Adipocyte (in vitro differentiated cells): ENCODE measurements around the gene C1orf210.

ENCODE experiments used
- DNase-seq: peaks from one replicate; pipeline ENCODE4 v3.0.0-alpha.2; 2015; ENCODE audit warnings: low read depth
- H3K27me3 ChIP-seq: replicated peaks from 2 replicates; pipeline ENCODE4 v1.7.0; 2013; ENCODE audit warnings: mild to moderate bottlenecking, low read length, moderate library complexity; ENCODE audit not compliant: control insufficient read depth, insufficient read depth
- H3K36me3 ChIP-seq: 2 replicates; pipeline ENCODE4 v1.7.0; 2013; ENCODE audit warnings: low read length, mild to moderate bottlenecking, moderate library complexity; ENCODE audit not compliant: control insufficient read depth, insufficient read depth, severe bottlenecking
- H3K4me1 ChIP-seq: 2 replicates; pipeline ENCODE4 v1.7.0; 2013; ENCODE audit warnings: mild to moderate bottlenecking, low read length, moderate library complexity; ENCODE audit not compliant: control insufficient read depth, insufficient read depth
- H3K4me3 ChIP-seq: 2 replicates; pipeline ENCODE4 v1.7.0; 2013; ENCODE audit warnings: mild to moderate bottlenecking, low read length, moderate library complexity
- H3K9ac ChIP-seq: 2 replicates; pipeline ENCODE4 v1.7.0; 2013; ENCODE audit warnings: mild to moderate bottlenecking, low read length, moderate library complexity
- H3K9me3 ChIP-seq: 2 replicates; pipeline ENCODE4 v1.7.0; 2013; ENCODE audit warnings: mild to moderate bottlenecking, low read length, moderate library complexity; ENCODE audit not compliant: control insufficient read depth

C1orf210 gene

DNA sequence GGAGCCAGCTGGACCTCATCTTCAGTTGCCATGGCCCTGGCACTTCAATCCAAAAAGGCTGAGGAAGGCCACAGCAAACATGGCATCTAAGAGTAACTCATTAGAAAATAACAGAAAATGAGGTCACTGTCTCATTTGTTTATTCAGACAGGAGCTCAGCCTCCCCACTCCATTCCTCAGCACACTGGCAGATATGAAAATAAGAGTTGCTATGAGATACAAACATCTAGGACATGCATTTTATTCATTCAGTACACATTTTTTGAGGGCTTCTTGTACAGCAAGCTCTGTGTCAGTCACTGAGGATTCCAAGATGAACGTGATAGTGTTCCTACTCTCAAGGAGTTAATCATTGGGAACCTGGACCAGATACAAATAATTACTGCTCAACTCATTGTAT, 48.3 kb downstream of the C1orf210 start:
- Histone ChIP-seq H3K4me1 (peaks cover 44% of the 10 kb centered on the region), H3K27me3 (no peaks in the 10 kb centered on the region), H3K36me3 (no peaks in the 10 kb centered on the region), H3K9me3 (no peaks in the 10 kb centered on the region), H3K4me3 (no peak overlapping the region), H3K9ac (peak overlapping the region; percentile 27)
- DNase-seq: peak; percentile 28

DNA sequence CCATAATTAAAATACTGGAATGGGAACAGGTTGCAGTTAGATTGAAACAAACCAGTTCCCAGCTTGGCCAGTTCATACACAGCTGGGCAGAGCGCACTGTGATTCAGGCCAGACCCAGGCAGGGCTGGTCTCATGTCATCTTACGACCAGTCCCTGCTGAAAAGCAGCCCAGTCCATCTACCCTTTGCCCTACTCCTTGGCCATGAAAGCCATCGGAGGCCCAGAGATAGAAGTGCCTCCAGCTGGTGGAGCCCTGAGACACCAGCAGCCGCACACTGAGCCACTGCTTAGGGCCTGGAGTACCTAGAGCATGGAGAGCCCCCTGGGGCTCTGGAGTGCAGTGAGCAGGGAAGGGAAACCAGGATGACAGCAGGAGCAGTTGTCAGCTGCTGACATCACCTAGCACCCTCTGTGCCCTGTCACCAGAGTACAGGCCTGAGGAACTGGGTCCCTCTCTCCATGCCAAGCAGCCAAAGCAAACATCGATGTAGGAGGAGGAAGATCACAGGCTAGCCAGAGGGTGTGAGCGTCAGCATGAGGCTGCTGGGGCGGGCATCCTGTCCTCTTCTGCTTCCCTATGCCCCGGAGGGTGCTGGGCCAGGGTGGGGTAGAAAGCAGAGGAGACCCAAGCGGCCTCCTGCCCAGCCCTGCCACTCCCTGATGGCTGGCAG, 49.8 kb downstream of the C1orf210 start:
- H3K4me3 ChIP-seq: no peak overlapping the region
- peaks cover 58% of the 10 kb centered on the region for H3K4me1 ChIP-seq
- no peaks in the 10 kb centered on the region for H3K27me3 ChIP-seq
- H3K9ac ChIP-seq: peak overlapping the region; percentile 36
- H3K9me3 ChIP-seq: no peaks in the 10 kb centered on the region
- DNase-seq: no peak
- no peaks in the 10 kb centered on the region for H3K36me3 ChIP-seq

DNA sequence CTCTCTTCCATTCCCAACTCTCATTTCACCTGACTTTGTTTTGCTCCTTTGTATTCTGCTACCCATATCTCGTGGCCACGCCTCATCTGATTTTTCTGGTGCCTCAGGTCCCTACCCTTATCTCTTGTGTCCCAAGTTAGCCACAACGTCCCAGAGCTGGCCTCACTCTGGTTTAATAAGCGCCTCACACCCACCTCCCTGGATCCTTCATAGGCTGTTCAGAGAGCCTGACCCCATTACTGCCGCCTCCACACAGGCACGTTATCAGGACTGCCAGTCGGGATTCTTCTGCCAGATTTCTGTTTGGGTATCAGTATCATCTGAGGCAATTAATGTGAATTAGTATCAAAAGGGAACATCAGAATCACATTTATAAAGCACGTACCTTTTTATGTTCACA, 50.3 kb downstream of the C1orf210 start:
- Histone ChIP-seq H3K9ac (peak overlapping the region; percentile 41), H3K27me3 (no peaks in the 10 kb centered on the region), H3K36me3 (no peaks in the 10 kb centered on the region), H3K9me3 (no peaks in the 10 kb centered on the region), H3K4me1 (peaks cover 64% of the 10 kb centered on the region), H3K4me3 (no peak overlapping the region)
- no peak for DNase-seq

DNA sequence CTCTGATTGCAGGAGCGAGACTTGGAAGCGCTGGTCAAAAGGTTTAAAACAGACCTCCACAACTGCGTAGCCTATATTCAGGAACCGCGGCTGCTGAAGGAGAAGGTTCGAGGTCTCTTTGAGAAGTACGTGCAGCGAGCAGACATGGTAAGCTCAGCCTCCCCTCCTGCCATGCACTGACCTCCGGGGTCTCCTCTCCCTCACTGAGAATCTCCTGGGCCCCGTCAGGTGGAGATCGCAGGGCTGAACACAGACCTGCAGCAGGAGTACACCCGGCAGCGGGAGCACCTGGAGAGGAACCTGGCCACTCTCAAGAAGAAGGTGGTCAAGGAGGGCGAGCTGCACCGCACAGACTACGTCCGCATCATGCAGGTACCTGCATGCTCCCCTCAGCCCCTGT, 51.1 kb downstream of the C1orf210 start:
- DNase-seq: no peak
- H3K9ac ChIP-seq: no peak overlapping the region
- peaks cover 71% of the 10 kb centered on the region for H3K4me1 ChIP-seq
- no peaks in the 10 kb centered on the region for H3K27me3 ChIP-seq
- H3K4me3 ChIP-seq: no peak overlapping the region
- H3K9me3 ChIP-seq: no peaks in the 10 kb centered on the region
- H3K36me3 ChIP-seq: no peaks in the 10 kb centered on the region

DNA sequence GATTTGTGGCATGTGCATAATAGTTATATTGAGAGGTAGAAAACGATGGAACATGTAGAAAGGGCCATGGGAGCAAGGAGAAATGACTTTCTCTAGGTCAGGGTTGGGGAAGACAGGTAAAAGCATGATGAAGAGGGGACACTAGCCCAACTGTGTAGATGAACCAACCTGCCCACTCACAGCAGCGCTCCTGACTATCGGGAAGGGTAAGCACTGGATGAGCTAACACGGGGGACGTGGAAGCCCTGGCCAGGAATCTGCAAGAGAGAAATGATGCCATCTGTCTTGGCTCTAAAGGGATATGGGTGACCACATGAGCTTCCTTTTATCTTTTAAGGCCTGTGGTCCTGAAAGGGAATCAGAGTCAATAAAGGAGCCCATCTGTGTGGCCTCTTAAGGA, 51.8 kb downstream of the C1orf210 start:
- H3K36me3 ChIP-seq: no peaks in the 10 kb centered on the region
- H3K4me3 ChIP-seq: no peak overlapping the region
- peaks cover 67% of the 10 kb centered on the region for H3K4me1 ChIP-seq
- H3K9ac ChIP-seq: no peak overlapping the region
- no peaks in the 10 kb centered on the region for H3K9me3 ChIP-seq
- no peaks in the 10 kb centered on the region for H3K27me3 ChIP-seq
- DNase-seq: no peak

DNA sequence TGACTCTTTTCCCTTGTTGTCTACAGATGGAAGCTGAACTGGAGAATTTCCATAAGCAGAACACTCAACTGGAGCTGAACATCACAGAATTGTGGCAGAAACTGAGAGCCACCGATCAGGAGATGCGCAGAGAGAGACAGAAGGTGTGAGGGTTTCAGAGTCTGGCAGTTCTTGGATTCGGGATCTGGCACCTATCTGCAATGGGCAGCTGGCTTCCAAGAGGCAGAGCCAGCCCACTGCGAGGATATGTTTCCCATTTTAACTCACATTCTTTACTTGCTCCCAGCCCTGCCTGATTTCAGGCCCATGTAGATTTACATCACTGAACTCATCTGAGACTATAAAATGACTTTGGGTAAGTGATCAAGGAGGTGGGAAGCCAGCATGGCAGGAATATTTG, 52.9 kb downstream of the C1orf210 start:
- Histone ChIP-seq H3K9me3 (no peaks in the 10 kb centered on the region), H3K9ac (peak overlapping the region; percentile 72), H3K4me3 (peak overlapping the region; percentile 62), H3K4me1 (peaks cover 61% of the 10 kb centered on the region), H3K36me3 (no peaks in the 10 kb centered on the region), H3K27me3 (no peaks in the 10 kb centered on the region)
- no peak for DNase-seq

DNA sequence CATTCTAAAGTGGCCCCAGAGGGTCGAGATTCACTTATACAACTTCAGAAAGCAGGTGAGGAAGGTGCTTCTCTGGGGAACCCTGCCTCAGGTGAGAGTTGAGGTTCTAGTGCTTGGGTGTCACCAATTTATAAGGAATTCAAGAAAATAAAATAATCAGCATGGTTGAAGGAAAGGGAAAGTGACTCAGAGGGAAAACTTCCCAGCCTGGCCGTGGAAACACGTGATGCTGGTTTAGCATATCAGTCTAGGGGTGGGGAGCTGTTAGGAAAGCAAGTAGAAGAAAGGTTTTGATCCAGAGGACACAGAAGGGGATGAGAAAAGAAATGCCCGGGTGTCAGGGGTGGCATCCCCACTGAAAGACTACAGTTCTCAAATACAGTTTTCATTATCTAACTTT, 53.3 kb downstream of the C1orf210 start:
- peak overlapping the region; percentile 62 for H3K4me3 ChIP-seq
- H3K27me3 ChIP-seq: no peaks in the 10 kb centered on the region

More for the DNA sequence above, 53.3 kb downstream of the C1orf210 start:
- no peaks in the 10 kb centered on the region for H3K36me3 ChIP-seq
- H3K4me1 ChIP-seq: peaks cover 57% of the 10 kb centered on the region
- H3K9me3 ChIP-seq: no peaks in the 10 kb centered on the region
- DNase-seq: peak; percentile 87
- peak overlapping the region; percentile 72 for H3K9ac ChIP-seq
